Liver (tissue), 3 donors: ENCODE data around the gene UBE3D.

Experiments used
- CTCF ChIP-seq: fragments of 150-350 bp; IDR thresholded peaks from 2 replicates; pipeline ENCODE4 v1.5.1; 2017; ENCODE audit warnings: improper control_type of control experiment, low read depth, low read length; ENCODE audit not compliant: missing input control
- EGR1 ChIP-seq, 2 donors: IDR thresholded peaks; 2 replicates each; pipeline ENCODE4 v1.6.1; 2016 to 2018; ENCODE audit warnings: antibody characterized with exemption in 2 of 2, low read depth in 2 of 2
- FOXA1 ChIP-seq: IDR thresholded peaks from 2 replicates; pipeline ENCODE4 v1.6.1; 2016; ENCODE audit warnings: antibody characterized with exemption
- MAX ChIP-seq: IDR thresholded peaks from 2 replicates; pipeline ENCODE4 v1.6.1; 2016; ENCODE audit warnings: antibody characterized with exemption
- RAD21 ChIP-seq, 2 donors: IDR thresholded peaks; 2 replicates each; pipeline ENCODE4 v1.6.1; 2016; ENCODE audit warnings: antibody characterized with exemption in 2 of 2, mild to moderate bottlenecking in 2 of 2
- RXRA ChIP-seq, 2 donors: IDR thresholded peaks; 2 replicates each; pipeline ENCODE4 v1.6.1; 2017 to 2018; ENCODE audit warnings: antibody characterized with exemption in 2 of 2, mild to moderate bottlenecking in 1 of 2
- YY1 ChIP-seq: IDR thresholded peaks from 2 replicates; pipeline ENCODE4 v1.6.1; 2016; ENCODE audit warnings: antibody characterized with exemption, mild to moderate bottlenecking
- ZBTB33 ChIP-seq: IDR thresholded peaks from 2 replicates; pipeline ENCODE4 v1.6.1; 2016; ENCODE audit warnings: antibody characterized with exemption
- donor health status: healthy.
- donor health status: healthy.

- TF ChIP-seq YY1, result no peak
- no peak for TF ChIP-seq ZBTB33
- TF ChIP-seq CTCF, result no peak
- no peak for TF ChIP-seq RAD21 (IDR thresholded peaks at IDR 0.05)
- no peak for TF ChIP-seq MAX
- TF ChIP-seq EGR1 (IDR thresholded peaks at IDR 0.05; ENCODE audit: low read depth in 2 of 2), result no peak
- no peak for TF ChIP-seq FOXA1
- no peak for TF ChIP-seq RXRA (IDR thresholded peaks at IDR 0.05)
Observed at GRCh38 chr6:82996156-82996555, 69.5 kb downstream of the UBE3D start.
